OCI-LY1 (cell line): Measurements from ENCODE around the gene ANKFN1.

ENCODE experiments used
- H2AFZ ChIP-seq: fragments of 200-600 bp; sonication (generic), shearing (Covaris generic); 2 replicates; pipeline ENCODE4 v1.6.0; 2014; ENCODE audit warnings: antibody characterized with exemption, mild to moderate bottlenecking, low read length
- H3F3A ChIP-seq: fragments of 200-600 bp; sonication (generic), shearing (Covaris generic); 2 replicates; pipeline ENCODE4 v1.6.0; 2014; ENCODE audit warnings: mild to moderate bottlenecking, antibody characterized with exemption, low read length, moderate library complexity; ENCODE audit not compliant: insufficient read depth
- H3K27ac ChIP-seq: fragments of 200-600 bp; sonication (generic); 2 replicates; pipeline ENCODE4 v1.5.1; 2014; ENCODE audit warnings: low read length, mixed run types, mild to moderate bottlenecking, low read depth; ENCODE audit not compliant: poor library complexity, severe bottlenecking
- H3K27me3 ChIP-seq: fragments of 200-600 bp; sonication (generic); 2 replicates; pipeline ENCODE4 v1.6.0; 2014; ENCODE audit warnings: antibody characterized with exemption, mild to moderate bottlenecking, low read length, moderate library complexity; ENCODE audit not compliant: insufficient read depth
- H3K36me3 ChIP-seq: fragments of 200-600 bp; sonication (generic); 2 replicates; pipeline ENCODE4 v1.6.1; 2014; ENCODE audit warnings: mild to moderate bottlenecking, antibody characterized with exemption, low read length, moderate library complexity, mixed read lengths; ENCODE audit not compliant: insufficient read depth
- H3K4me1 ChIP-seq: fragments of 200-600 bp; sonication (generic); 2 replicates; pipeline ENCODE4 v1.5.1; 2014; ENCODE audit warnings: mild to moderate bottlenecking, low read length, moderate library complexity; ENCODE audit not compliant: insufficient read depth, severe bottlenecking
- H3K4me2 ChIP-seq: fragments of 200-600 bp; sonication (generic), shearing (Covaris generic); 2 replicates; pipeline ENCODE4 v1.6.1; 2014; ENCODE audit warnings: low read length
- H3K4me3 ChIP-seq: fragments of 200-600 bp; sonication (generic); 2 replicates; pipeline ENCODE4 v1.5.1; 2014; ENCODE audit warnings: low read length, low read depth, mild to moderate bottlenecking, mixed read lengths; ENCODE audit not compliant: poor library complexity, severe bottlenecking
- H3K79me2 ChIP-seq: fragments of 200-600 bp; shearing (Covaris generic); 2 replicates; pipeline ENCODE4 v1.6.1; 2016; ENCODE audit warnings: mixed run types, low read length, mixed read lengths; ENCODE audit not compliant: insufficient read depth
- H3K9ac ChIP-seq: fragments of 200-600 bp; sonication (generic), shearing (Covaris generic); 2 replicates; pipeline ENCODE4 v1.6.1; 2014; ENCODE audit warnings: mild to moderate bottlenecking, low read length, mixed read lengths
- H3K9me2 ChIP-seq: fragments of 200-600 bp; sonication (generic), shearing (Covaris generic); 2 replicates; pipeline ENCODE4 v1.6.1; 2014; ENCODE audit warnings: low read depth, mild to moderate bottlenecking, low read length, mixed read lengths
- H3K9me3 ChIP-seq: fragments of 200-600 bp; shearing (Covaris generic); 2 replicates; pipeline ENCODE4 v1.6.1; 2014; ENCODE audit warnings: low read length, mixed read lengths
- H4K20me1 ChIP-seq: fragments of 200-600 bp; sonication (generic), shearing (Covaris generic); 2 replicates; pipeline ENCODE4 v1.6.0; 2016; ENCODE audit warnings: mild to moderate bottlenecking, low read length; ENCODE audit not compliant: insufficient read depth
- EZH2 ChIP-seq: fragments of 200-600 bp; sonication (generic), shearing (Covaris generic); IDR thresholded peaks from 2 replicates; pipeline ENCODE4 v1.8.0; 2017; ENCODE audit warnings: borderline replicate concordance, mixed run types, mild to moderate bottlenecking, antibody characterized with exemption, low read length, moderate library complexity, mixed read lengths
- TF ChIP-seq, protein P1 (sequence below): fragments of 200-600 bp; sonication (generic), shearing (Covaris generic); IDR thresholded peaks from 2 replicates; pipeline ENCODE4 v1.5.1; 2017; ENCODE audit warnings: mild to moderate bottlenecking, antibody characterized with exemption, low read length, moderate library complexity, mixed read lengths

Gene ANKFN1

DNA sequence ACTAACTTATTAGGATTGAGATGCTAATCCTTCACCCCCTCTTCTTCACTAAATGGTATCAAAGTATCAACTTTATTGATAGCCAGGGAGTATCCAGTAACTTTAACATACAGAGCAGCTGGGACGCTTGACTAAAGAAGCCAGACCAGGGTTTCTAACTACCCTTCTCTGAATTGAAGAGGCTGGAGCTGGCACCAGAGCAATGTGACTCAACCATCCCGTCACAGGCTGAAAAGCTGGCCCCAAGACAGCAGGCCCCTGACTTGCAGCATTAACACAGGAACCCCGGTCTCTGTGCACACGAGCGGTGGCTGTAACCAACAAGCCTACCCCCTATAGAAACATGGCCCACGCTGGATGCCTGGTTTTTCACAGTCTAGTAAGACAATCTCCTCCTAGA is 59.8 kb downstream of the ANKFN1 start:
- Histone ChIP-seq H3K27me3 (no peaks in the 10 kb centered on the region), H3K36me3 (no peaks in the 10 kb centered on the region), H4K20me1 (no peaks in the 10 kb centered on the region), H3K9ac (no peak overlapping the region), H3K27ac (no peak overlapping the region), H2AFZ (no peak overlapping the region), H3F3A (no peaks in the 10 kb centered on the region), H3K9me3 (no peaks in the 10 kb centered on the region), H3K79me2 (no peaks in the 10 kb centered on the region), H3K4me1 (no peaks in the 10 kb centered on the region), H3K4me3 (no peak overlapping the region), H3K9me2 (no peaks in the 10 kb centered on the region), H3K4me2 (no peak overlapping the region)
- no peak for TF ChIP-seq EZH2
- TF ChIP-seq, protein P1, sequence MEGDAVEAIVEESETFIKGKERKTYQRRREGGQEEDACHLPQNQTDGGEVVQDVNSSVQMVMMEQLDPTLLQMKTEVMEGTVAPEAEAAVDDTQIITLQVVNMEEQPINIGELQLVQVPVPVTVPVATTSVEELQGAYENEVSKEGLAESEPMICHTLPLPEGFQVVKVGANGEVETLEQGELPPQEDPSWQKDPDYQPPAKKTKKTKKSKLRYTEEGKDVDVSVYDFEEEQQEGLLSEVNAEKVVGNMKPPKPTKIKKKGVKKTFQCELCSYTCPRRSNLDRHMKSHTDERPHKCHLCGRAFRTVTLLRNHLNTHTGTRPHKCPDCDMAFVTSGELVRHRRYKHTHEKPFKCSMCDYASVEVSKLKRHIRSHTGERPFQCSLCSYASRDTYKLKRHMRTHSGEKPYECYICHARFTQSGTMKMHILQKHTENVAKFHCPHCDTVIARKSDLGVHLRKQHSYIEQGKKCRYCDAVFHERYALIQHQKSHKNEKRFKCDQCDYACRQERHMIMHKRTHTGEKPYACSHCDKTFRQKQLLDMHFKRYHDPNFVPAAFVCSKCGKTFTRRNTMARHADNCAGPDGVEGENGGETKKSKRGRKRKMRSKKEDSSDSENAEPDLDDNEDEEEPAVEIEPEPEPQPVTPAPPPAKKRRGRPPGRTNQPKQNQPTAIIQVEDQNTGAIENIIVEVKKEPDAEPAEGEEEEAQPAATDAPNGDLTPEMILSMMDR = no peak

DNA sequence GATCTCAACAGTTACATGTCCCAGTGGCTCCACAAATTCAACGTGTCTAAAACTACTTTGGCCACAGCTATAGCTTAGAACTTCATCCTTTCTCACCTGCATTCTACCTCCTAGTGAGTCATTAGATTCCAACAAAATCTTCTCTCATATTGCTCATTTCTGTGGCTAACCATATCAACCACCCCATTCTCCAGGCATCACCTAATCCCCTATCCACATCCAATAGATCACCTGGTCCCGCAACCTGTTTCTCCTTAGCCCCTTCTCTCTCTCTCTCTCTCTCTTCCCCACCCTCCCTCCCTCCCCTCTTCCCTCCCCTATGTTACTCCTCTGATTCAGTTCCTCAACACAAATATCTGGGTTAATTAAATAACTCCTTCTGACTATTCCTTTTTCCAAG is 64.6 kb downstream of the ANKFN1 start:
- H3K4me2 ChIP-seq = no peak overlapping the region
- no peaks in the 10 kb centered on the region for H3K9me3 ChIP-seq
- no peaks in the 10 kb centered on the region for H3K79me2 ChIP-seq
- H3K36me3 ChIP-seq = no peaks in the 10 kb centered on the region
- no peaks in the 10 kb centered on the region for H3K9me2 ChIP-seq
- H2AFZ ChIP-seq = no peak overlapping the region
- no peaks in the 10 kb centered on the region for H3K27me3 ChIP-seq
- no peak overlapping the region for H3K9ac ChIP-seq
- H3F3A ChIP-seq = no peaks in the 10 kb centered on the region
- H3K4me1 ChIP-seq = no peaks in the 10 kb centered on the region
- no peak overlapping the region for H3K27ac ChIP-seq
- TF ChIP-seq, protein P1 = no peak
- TF ChIP-seq EZH2 = no peak
- no peaks in the 10 kb centered on the region for H4K20me1 ChIP-seq
- H3K4me3 ChIP-seq = no peak overlapping the region

DNA sequence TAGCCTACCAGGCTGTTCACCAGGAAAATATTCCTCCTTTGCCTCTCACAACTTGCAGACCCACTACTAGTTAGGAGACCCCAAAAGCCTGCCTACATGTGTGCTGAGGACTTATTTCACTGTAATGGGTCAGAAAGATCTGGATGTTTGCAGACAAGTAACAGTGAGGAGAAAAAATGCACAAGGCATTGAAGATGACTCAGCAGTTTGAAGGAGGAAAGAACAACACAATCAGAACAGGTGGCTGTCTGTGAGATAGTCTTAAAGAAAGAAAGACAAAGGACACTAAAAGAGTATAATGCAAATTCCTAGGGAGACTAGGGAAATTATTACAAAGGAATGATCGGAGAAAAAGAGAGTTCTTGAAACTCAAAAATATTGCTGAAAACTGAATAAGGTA is 69.0 kb downstream of the ANKFN1 start:
- Histone ChIP-seq H3K36me3 (no peaks in the 10 kb centered on the region), H3K9me3 (no peaks in the 10 kb centered on the region), H3K4me3 (no peak overlapping the region), H3K4me2 (no peak overlapping the region), H4K20me1 (no peaks in the 10 kb centered on the region), H3K27me3 (no peaks in the 10 kb centered on the region), H3K4me1 (no peaks in the 10 kb centered on the region), H3K9me2 (no peaks in the 10 kb centered on the region), H3K27ac (no peak overlapping the region), H3K79me2 (no peaks in the 10 kb centered on the region), H3F3A (no peaks in the 10 kb centered on the region), H3K9ac (no peak overlapping the region), H2AFZ (no peak overlapping the region)
- TF ChIP-seq, protein P1 = no peak
- no peak for TF ChIP-seq EZH2
